ENCODE results near the gene THAP11.

- TF ChIP-seq, protein P1, sequence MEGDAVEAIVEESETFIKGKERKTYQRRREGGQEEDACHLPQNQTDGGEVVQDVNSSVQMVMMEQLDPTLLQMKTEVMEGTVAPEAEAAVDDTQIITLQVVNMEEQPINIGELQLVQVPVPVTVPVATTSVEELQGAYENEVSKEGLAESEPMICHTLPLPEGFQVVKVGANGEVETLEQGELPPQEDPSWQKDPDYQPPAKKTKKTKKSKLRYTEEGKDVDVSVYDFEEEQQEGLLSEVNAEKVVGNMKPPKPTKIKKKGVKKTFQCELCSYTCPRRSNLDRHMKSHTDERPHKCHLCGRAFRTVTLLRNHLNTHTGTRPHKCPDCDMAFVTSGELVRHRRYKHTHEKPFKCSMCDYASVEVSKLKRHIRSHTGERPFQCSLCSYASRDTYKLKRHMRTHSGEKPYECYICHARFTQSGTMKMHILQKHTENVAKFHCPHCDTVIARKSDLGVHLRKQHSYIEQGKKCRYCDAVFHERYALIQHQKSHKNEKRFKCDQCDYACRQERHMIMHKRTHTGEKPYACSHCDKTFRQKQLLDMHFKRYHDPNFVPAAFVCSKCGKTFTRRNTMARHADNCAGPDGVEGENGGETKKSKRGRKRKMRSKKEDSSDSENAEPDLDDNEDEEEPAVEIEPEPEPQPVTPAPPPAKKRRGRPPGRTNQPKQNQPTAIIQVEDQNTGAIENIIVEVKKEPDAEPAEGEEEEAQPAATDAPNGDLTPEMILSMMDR (IDR thresholded peaks at IDR 0.05): no peak
- no peak for TF ChIP-seq POLR2A (IDR thresholded peaks at IDR 0.05; ENCODE audit: low read depth)
- peak; percentile 63 to 69 for TF ChIP-seq POLR2AphosphoS5 (IDR thresholded peaks at IDR 0.05)
- TF ChIP-seq EP300 (IDR thresholded peaks at IDR 0.05): no peak
Measured at GRCh38 chr16:67862623-67863583, 20.8 kb downstream of the THAP11 start.
